HG02981 (cell line): ENCODE data around the gene POLR3K.
"Not testable (repeated sequence)": the region's sequence is repeated elsewhere in the genome, so short reads cannot be mapped to it uniquely, and the experiment has no call there.

Source experiments
- ATAC-seq: cut with Tn5 transposase; IDR thresholded peaks from one replicate; pipeline ENCODE4 v1.9.1; 2021; ENCODE audit warnings: mild to moderate bottlenecking, moderate library complexity; ENCODE audit not compliant: unreplicated experiment

POLR3K gene

GRCh38 chr16:24151-24550, 29.3 kb downstream of the POLR3K start:
- ATAC-seq, result not testable (repeated sequence)

- ATAC-seq, result not testable (repeated sequence)
Observed at GRCh38 chr16:20886-21285, 32.5 kb downstream of the POLR3K start.

GRCh38 chr16:17062-17765, 36.2 kb downstream of the POLR3K start:
- not testable (repeated sequence) for ATAC-seq

- ATAC-seq, result not testable (repeated sequence)
Observed at GRCh38 chr16:10772-11171, 42.6 kb downstream of the POLR3K start.

GRCh38 chr16:9903-10665, 43.3 kb downstream of the POLR3K start:
- no peak for ATAC-seq
